Fibroblast of skin of right quadriceps (primary cell): ENCODE data around the gene OPN3.
A peak's percentile ranks its signal among the peaks of the same experiment; 100 is the strongest.

Source experiments
- DNase-seq: peaks from one replicate; pipeline ENCODE4 v3.0.0-alpha.2; 2013

The OPN3 gene

DNA sequence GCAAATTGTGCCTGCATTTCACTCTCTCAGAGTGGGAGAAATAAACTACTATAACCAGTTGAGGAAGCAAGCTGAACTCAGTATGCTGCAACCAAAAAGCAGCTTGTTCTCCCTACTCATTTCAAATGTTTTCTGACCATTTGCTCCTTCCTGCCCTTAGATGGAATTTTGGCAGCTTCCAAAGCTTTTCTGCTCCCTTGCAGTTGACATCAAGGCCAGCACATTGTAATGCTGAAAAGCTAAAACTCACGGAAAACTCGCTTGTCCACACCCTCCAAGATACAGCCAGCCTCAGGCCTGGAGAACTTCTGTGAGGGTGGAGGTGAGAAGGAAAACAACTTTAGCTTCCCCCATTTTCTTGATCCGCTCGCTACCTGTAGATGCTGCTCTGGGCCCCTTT, 5.0 kb upstream of the OPN3 start:
- no peak for DNase-seq

DNA sequence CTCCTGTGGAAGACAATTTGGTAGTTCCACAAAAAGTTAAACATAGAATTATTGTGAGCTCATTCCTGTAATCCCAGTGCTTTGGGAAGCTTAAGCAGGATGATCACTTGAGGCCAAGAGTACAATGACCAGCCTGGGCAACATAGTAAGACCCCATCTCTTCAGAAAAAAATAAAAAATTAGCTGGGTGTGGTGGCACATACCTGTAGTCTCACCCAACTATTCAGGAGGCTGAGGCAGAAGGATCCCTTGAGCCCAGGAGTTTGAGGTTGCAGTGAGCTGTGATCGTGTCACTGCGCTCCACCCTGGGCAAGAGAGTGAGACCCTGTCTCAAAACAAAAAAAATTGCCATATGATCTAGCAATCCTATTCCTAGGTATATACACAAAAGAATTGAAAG, 4.1 kb upstream of the OPN3 start:
- no peak for DNase-seq

- DNase-seq = no peak
These were observed 2.4 kb upstream of the OPN3 start for GRCh38 chr1:241642593-241642944.

DNA sequence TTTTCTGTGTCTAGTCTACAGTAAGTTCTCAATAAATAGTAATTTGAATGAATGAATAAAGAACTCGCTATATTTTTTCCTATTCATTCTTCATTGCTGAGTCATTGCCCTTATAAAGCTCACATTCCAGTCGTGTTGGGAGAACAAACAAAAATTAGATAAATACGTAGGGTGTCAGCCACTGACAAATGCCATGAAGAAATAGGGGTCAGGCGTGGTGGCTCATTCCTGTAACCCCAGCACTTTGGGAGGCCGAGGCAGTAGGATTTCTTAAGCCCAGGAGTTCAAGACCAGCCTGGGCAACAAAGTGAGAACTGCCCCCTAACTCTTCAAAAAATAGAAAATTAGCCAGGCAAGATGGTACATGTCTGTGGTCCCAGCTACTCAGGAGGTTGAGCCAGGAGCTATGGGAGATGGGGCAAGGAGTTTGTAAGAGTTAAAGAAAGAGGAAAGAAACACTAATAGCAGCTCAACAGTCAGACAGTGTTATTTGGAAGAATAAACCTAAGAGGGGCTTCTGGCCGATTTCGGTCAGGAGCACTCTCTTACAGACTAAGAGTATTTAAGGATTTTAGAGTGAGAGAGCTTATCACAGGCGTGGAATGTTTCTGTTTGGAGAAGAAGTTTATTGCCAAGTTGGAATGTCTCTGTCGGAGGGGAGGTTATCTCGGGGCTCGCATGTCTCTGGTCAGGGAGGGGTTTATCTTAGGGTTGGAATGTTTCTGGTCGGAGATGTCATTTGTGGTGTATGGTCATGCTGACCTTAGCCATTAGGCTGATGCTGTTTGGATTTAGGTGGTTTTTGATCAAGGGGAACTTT, 1.8 kb upstream of the OPN3 start:
- DNase-seq = peak; percentile 57

DNA sequence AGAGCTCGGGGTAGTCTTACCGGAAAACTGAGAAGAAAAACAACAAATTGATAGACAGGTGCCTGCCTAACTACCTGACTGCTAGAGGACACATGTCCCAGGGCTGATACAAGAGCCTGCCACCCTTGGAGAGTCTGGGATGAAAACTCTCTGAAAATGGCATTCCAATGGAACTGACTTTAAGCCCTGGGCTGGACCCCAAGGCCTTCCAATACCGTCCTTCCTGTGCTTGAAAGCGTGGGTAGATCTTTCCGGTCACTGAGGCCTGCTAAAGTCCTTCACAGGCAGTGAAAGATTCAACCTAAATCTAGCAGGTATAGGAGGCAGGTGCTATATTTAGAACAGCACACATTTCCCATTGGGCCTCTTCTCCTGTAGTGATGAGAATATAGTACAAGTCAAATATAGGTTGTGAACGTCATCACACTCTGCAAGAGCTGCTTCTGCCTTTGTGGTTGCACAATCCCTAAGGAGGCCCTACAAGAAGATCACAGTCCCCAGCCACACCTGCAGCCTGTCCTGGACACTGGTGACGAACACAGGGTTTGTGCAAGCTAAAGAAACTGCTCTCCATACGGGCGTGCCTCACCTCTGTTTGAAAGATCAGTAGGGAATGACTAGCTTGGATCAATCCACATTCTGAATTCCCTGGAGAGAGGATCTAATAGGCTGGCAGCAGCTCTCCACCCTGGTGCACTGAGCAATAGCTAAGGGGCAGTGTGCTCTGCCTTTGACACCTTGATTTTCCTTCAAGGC, 876 bp upstream of the OPN3 start:
- DNase-seq = no peak

DNA sequence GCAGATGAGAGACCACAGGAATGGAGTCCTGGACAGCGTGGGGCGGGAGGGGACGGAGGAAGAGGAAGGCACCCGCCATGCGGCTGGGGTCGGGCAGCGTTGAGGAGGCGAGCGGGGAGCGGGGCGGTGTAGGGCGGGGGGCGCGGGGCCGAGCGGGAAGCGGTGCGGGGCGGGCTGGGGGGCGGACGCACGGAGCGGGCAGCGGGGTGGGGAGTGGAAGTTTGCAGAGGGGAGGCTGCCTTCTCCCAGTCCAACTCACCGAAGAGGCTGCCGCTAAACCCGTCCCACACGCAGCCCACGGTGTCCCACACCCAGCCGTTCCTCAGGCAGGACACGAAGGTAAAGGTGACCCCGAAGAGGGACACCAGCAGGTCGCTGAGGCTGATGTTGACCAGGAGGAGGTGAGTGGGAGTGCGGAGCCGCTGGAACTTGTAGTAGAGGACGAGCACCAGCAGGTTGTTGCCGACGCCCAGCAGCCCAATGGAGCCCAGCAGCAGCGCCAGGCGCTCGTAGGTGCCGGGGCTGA, 483 bp downstream of the OPN3 start:
- no peak for DNase-seq

- peak; percentile 28 for DNase-seq
These were observed 1.1 kb downstream of the OPN3 start for GRCh38 chr1:241638909-241639622.

DNA sequence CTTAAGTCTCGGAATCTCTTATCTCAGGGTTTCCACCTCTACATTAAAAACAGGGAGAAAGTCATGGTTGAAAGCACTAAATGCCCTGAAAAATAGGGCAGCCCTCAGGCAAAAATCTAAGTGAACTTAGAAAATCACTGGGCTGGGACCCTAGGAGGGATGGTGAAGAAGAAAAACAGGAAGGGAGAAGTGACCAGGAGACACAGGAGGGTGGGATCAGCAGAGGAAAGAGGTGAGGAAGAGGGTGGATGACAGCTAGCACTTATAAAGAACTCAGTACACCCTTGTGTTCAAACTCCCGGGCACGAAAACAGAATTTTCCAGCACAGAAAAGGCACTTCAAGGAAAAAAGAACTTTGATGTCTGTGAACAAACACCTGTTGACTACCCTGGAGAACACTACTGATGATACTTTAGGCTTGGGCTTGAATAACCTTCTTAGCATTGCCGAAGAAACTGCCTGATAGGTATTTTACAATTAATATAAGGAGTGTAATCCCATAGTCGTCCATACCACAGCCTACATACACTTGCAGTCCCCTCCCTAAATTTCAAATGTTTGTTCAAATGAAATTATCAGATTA, 2.0 kb downstream of the OPN3 start:
- no peak for DNase-seq

GRCh38 chr1:241637604-241638003, 2.6 kb downstream of the OPN3 start:
- no peak for DNase-seq

- peak; percentile 38 for DNase-seq
These were observed 3.1 kb downstream of the OPN3 start for GRCh38 chr1:241637046-241637590.

GRCh38 chr1:241636291-241636690, 3.9 kb downstream of the OPN3 start:
- DNase-seq = no peak

- no peak for DNase-seq
These were observed 4.5 kb downstream of the OPN3 start for GRCh38 chr1:241635556-241636152.

DNA sequence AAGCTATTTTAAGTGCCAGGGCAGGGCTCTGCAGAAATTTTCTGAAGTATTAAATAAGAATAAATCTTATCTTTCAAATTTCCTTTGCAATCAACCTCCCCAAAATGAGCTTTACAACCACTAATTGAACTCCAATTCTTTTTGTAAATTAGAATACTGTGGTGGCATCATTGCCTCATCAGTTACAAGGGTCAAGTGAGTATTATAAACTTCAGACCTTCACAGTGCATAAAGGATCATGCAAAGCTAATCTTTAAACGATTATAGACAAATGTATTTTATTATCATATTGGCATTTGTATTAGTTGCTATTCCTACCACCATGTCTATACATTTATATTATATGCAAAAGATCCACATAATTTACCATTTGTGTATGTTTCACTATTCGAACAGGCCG, 7.2 kb downstream of the OPN3 start:
- no peak for DNase-seq

DNA sequence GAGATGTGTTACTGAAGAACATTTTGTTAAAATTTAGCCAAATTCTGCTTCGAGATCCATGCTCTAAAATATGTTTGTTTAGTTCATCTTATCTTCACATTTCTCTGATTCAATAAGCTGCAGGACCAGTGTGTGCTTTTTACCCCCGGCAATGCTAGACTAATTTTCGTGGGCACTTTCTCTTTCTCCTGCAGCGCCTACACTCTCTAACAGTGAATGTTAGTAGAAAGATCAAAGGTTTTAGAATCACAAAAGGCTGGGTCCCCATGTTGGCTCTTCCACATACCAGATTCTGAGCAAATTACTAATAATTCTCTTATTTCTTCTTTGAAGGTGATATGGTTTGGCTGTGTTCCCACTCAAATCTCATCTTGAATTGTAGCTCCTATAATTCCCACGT, 8.5 kb downstream of the OPN3 start:
- no peak for DNase-seq

DNA sequence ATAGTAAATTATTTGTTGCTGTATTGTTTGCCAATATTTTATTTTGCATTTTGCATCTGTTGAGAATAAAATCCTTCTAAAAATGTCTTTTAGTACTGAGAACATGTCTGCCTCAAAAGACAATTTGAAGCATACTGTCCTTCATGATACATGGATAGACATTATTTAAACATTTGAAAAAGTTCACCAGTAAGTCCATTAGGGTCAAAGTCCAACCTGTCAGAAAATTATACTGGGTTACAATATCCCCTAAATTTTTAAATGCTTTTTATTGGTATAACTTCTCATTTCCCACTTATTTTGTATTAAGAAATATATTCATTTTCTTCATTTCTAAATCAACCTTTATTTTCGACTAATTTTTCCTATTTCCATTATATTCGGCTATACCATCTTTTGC, 9.3 kb downstream of the OPN3 start:
- no peak for DNase-seq

DNA sequence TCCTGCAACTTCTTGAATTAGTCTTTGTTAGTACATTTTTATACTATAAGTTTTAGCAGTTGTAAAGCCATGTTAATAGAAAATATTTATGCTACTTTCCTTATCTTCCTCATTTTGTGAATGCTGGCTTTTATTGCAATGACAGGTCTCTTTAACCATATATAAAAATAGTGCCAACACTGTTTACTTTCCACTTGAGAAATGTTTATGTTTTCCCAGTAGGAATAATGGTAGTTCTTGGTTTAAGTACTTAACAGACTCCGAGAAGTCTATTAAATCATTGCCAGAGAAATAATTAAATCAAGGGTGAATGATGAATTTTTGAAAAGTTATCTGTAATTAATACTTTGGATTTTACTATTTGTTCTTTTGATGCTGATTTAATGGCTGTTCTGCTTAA, 9.7 kb downstream of the OPN3 start:
- no peak for DNase-seq

- DNase-seq = no peak
These were observed 10.2 kb downstream of the OPN3 start for GRCh38 chr1:241630005-241630404.

- peak; percentile 67 for DNase-seq
These were observed 12.5 kb downstream of the OPN3 start for GRCh38 chr1:241627453-241628259.

GRCh38 chr1:241624935-241625334, 15.2 kb downstream of the OPN3 start:
- no peak for DNase-seq

DNA sequence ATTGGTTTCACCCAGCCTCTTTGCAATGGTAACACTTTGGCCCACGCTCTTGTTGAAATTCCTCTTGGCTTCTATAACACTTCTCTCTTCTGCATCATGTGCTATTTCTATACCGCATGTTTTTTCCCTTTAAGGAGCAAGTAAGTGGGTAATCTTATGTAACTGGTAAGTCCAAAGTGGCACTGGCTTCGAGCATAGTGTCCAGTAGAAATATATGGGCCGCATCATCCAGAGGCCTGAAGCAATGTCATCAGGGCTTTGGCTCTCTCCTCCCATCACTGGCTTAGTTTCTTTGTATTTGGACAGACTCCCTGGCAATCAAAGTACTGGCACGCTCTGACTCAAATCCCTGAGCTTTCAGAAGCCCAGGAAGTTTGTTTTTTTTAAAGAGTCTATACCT, 17.5 kb downstream of the OPN3 start:
- no peak for DNase-seq

DNA sequence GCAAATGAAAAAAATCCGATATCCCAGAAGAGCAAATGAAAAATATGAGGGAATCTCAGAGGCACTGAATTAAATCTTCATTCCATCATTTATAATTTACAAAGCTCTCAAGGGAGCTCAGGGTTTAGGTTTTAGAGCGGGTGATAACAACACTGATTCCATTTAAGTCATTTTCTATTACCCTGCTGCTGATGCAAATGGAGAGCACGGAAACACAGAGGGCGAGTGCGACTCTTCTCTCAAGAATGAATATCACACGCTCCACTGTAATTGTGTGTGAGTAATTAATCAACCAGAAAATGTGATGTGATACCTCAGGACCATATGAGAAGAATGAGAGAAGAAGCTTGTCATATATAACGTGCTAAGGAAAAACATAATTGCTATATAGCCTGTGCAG, 22.7 kb downstream of the OPN3 start:
- DNase-seq = no peak
